ENCODE data around the gene SAMD4A. TPM values are rescaled to one million over a fixed set of nuclear protein-coding genes. Genes with fewer than 3 reads are reported as not detected.

The SAMD4A gene
- total RNA-seq, 2 donors from 2014 or later, result 80.4 to 236 TPM

DNA sequence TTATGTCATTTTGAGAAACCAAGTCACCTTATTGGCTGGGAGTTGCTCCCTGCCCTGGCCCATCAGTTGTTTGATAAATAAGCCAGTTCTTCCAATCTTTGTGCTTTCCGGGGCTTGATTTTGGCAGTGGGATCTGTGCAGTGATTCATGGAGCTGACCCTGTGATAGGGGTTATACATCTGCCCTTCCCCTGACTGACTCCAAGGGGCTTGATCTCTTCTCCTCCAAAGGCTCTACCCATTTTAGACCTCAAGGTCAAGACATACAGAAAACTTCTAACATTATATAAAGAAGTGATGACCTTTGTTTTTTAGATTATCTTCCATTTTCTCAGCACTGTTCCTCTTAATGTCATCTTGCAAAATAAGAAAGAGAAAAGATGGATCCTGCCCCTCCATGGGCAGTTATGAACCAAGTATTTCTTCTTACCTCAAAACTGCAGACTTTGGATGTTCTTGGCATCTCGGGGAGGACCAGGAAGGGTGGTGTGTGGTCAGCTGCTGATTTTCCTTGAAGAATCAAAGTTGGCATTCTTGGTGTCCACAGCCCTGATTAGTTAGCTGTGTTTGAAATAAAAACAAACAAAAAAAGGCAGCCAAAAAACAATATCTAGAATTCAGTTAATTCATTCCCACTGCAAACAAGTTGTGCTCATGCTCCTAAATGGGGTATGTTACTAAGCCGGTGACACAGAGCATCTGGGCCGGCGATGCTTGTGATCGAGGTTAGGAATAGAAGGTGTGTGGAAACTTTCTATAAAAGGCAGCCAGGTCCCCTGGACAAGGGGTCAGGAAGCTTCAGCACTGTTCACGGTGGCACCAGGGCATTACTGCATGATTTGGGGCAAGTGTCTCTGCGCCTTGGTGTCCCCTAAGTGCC lies 120.2 kb downstream of the SAMD4A start:
- DNase-seq (ENCODE audit: low spot score), result no peak
- intact Hi-C loops (cut with DNase I), result loop anchor here (5.0 to 10.0 kb wide), 5 partner anchors 35 to 120 kb away; partner anchors contain the start of gene SAMD4A (in 1 of the 2)

- intact Hi-C loops (cut with DNase I), result loop anchor here (5.0 to 10.0 kb wide), 5 partner anchors 35 to 120 kb away; partner anchors contain the start of gene SAMD4A (in 1 of the 2)
- DNase-seq (ENCODE audit: low spot score), result no peak
Observed at GRCh38 chr14:54687750-54688119, 120.8 kb downstream of the SAMD4A start.

- intact Hi-C loops (cut with DNase I), result loop anchor here (5.0 to 10.0 kb wide), 5 partner anchors 36 to 121 kb away; partner anchors contain the start of gene SAMD4A (in 1 of the 2)
- DNase-seq (ENCODE audit: low spot score), result no peak
Observed at GRCh38 chr14:54688229-54688628, 121.3 kb downstream of the SAMD4A start.

- intact Hi-C loops (cut with DNase I), result loop anchor here (5.0 to 10.0 kb wide), 5 partner anchors 38 to 123 kb away; partner anchors contain the start of gene SAMD4A (in 1 of the 2)
- no peak for DNase-seq (ENCODE audit: low spot score)
Observed at GRCh38 chr14:54689928-54690327, 123.0 kb downstream of the SAMD4A start.

GRCh38 chr14:54690887-54691286 lies 124.0 kb downstream of the SAMD4A start:
- intact Hi-C loops (cut with DNase I), result no loop called here
- DNase-seq (ENCODE audit: low spot score), result no peak

- intact Hi-C loops (cut with DNase I), result no loop called here
Observed at GRCh38 chr14:54691525-54692283, 124.8 kb downstream of the SAMD4A start.

DNA sequence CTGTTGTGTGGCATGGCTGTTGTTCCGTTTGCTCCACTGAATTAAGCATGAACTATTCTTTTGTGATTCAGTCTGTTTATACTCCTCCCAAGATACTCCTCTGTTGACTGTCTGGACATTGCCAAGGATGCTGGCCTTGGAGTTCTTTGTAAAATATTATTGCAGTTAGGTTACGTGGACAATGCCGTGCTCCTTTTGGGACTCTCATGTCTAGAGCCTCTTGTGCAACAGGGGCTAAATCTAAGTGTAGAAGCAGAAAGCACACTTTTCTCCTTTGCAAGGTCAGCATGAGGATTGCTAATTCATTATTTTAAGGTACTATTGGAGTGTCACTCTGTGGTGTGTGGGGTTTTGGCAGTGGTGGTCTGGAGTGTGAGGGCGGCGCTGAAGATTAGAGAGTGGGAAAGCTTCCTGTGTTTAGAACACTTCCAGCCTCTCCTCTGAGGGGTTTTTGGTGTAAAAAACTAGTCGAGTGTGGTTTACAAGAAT lies 125.4 kb downstream of the SAMD4A start:
- no peak for DNase-seq (ENCODE audit: low spot score)
- intact Hi-C loops (cut with DNase I), result no loop called here

More at GRCh38 chr14:54691525-54692283, 124.8 kb downstream of the SAMD4A start:
- peak; percentile 91 for DNase-seq (ENCODE audit: low spot score)

- intact Hi-C loops (cut with DNase I), result no loop called here
- DNase-seq (ENCODE audit: low spot score), result no peak
Observed at GRCh38 chr14:54693761-54694160, 126.8 kb downstream of the SAMD4A start.

DNA sequence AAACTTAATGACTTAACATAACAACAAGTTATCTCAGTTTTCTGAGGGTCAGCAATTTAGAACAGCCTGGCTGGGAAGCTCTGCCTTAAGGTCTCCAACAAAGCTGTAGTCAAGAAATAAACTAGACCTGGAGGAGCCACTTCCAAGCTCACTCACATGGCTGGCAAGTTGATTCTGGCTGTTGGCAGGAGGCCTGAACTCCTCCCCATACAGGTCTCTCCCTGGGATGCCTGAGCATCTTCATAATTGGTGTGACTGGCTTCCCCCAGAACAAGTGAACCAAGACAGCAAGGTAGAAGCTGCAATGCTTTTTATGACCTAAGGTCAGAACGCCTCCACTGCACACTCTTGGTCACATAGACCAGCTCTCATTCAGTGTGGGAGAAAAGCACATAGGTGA lies 128.3 kb downstream of the SAMD4A start:
- no peak for DNase-seq (ENCODE audit: low spot score)
- intact Hi-C loops (cut with DNase I), result loop anchor here in 1 of 2 donors (1.0 kb wide), 1 partner anchor 33 kb away; no protein-coding TSS in a partner anchor

GRCh38 chr14:54697001-54697400 lies 130.1 kb downstream of the SAMD4A start:
- intact Hi-C loops (cut with DNase I), result no loop called here
- no peak for DNase-seq (ENCODE audit: low spot score)

GRCh38 chr14:54697803-54698202 lies 130.9 kb downstream of the SAMD4A start:
- DNase-seq (ENCODE audit: low spot score), result no peak

GRCh38 chr14:54698501-54698900 lies 131.6 kb downstream of the SAMD4A start:
- intact Hi-C loops (cut with DNase I), result no loop called here
- DNase-seq (ENCODE audit: low spot score), result no peak

More at GRCh38 chr14:54697803-54698202, 130.9 kb downstream of the SAMD4A start:
- intact Hi-C loops (cut with DNase I), result no loop called here

DNA sequence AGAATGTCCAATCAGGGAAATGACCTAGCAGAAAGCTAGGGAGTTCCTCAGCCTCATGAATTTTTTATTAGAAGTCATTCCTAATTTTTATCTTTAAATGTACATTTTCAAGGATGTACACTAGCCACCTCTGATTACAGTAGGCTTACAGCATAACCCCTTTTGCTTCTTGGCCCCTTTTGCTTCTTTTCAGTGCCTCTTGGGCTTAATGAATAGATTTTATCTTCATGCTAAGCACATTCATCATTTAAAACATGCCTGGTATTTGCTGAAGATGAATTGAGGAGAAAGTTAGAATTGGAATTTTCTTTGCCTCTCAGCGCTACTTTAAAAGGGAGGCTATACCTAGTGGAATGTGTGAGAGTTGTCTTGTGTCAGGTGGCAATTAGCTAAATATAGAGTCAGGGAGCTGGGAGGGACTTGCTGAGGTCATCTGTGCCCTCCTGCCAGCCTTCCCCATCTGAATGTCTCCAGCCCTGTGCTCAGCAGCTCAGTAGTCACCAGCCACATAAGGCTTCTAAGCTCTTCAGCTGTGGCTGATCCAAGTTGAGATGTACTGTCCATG lies 132.1 kb downstream of the SAMD4A start:
- DNase-seq (ENCODE audit: low spot score), result no peak
- intact Hi-C loops (cut with DNase I), result no loop called here

DNA sequence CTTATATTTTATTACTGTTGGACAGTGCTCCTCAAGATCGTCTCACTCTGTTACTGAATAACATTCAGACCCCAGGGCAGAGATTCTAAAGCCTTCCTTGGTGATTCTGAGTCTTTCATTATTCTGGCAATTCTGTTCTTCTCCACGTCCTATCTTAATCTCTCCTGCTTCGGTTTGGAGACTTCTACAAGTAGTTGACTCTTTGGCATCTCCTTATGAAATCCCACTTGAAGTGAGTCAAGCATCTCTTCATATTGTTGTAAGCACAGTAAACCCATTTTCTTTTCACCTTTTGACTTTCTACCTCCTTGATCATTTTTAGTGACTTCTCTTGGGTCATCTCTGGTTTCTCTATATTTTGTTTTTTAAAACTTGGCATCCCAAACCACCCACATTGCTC lies 132.8 kb downstream of the SAMD4A start:
- no peak for DNase-seq (ENCODE audit: low spot score)
- intact Hi-C loops (cut with DNase I), result no loop called here

DNA sequence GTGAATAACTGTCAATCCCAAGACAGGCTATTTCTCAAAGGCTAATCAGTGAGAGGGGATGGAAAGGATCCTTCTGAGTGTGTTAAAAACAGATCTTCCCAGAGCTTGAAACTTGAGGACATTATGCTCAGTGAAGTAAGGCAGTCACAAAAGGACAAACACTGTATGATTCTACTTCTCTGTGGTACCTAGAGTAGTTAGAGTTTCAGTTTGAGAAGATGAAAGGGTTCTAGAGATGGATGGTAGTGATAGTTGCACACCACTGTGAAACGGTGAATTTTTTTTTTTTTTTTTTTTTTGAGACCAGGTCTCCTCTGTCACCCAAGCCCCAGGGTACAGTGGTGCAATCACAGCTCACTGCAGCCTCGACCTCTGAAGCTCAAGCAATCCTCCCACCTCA lies 133.8 kb downstream of the SAMD4A start:
- DNase-seq (ENCODE audit: low spot score), result no peak
- intact Hi-C loops (cut with DNase I), result no loop called here

GRCh38 chr14:54702014-54702491 lies 135.1 kb downstream of the SAMD4A start:
- intact Hi-C loops (cut with DNase I), result no loop called here
- no peak for DNase-seq (ENCODE audit: low spot score)

- DNase-seq (ENCODE audit: low spot score), result no peak
- intact Hi-C loops (cut with DNase I), result no loop called here
Observed at GRCh38 chr14:54702492-54702891, 135.6 kb downstream of the SAMD4A start.

GRCh38 chr14:54703082-54703481 lies 136.2 kb downstream of the SAMD4A start:
- intact Hi-C loops (cut with DNase I), result no loop called here
- DNase-seq (ENCODE audit: low spot score), result no peak

DNA sequence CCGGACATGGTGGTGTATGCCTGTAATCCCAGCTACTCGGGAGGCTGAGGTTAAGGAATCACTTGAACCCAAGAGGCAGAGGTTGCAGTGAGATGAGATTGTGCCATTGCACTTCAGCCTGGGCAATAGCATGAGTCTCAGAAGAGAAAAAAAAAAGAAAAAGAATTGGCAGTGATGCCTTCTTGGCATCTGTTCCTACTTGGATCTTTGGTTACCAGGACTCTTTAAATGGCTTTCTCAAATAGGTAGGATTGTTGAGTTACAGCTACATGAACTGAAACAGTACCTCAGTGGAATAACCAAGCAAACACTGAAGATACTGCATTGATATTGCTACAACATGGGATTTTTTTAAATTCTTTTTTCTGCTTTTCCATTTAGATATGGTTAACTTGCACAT lies 136.8 kb downstream of the SAMD4A start:
- intact Hi-C loops (cut with DNase I), result no loop called here
- no peak for DNase-seq (ENCODE audit: low spot score)

Measured in posterior vena cava (tissue), 2 donors.